K562 (cell line): ENCODE measurements around the gene ATIC. TPM values are rescaled to one million over a fixed set of nuclear protein-coding genes. Genes with fewer than 3 reads are reported as not detected.

Experiments
- ATAC-seq: fragments of 200-7000 bp; cut with Tn5 transposase; 3 replicates; pipeline ENCODE4 v1.9.1; 2020; ENCODE audit warnings: moderate library complexity
- BruUV-seq: library from RNA; stranded (reverse); fragments of 400-500 nt; replicated peaks from 2 replicates; lab custom pipeline; 2021; lab: Mats Ljungman, UMichigan
- CTCF ChIA-PET: fragments of 300-600 bp; formaldehyde crosslinking; extraction: SDS; loops from one replicate; lab custom pipeline; 2021; ENCODE audit warnings: low intra/inter-chr PET ratio; lab: Yijun Ruan, JAX
- POLR2A ChIA-PET: fragments of 300-600, 350-650 bp; sonication (Branson Sonifier 250); formaldehyde crosslinking; extraction: SDS; loops from one replicate; lab custom pipeline; 2021; ENCODE audit warnings: antibody characterized with exemption, inconsistent platforms; lab: Yijun Ruan, JAX
- DNase-seq, 4 experiments: peaks; one replicate each; pipeline versions ENCODE4 v3.0.0 to v3.0.0-alpha.2; 2011 to 2018; ENCODE audit warnings: low spot score in 3 of 4, mixed read lengths in 3 of 4; ENCODE audit errors: extremely low read depth in 1 of 4
- FAIRE-seq: peaks from 2 replicates; lab custom pipeline; 2011; peaks lifted over from hg19 to GRCh38; lab: Jason Lieb, UNC
- H2AFZ ChIP-seq: 2 replicates; pipeline ENCODE4 v1.6.0; 2011; ENCODE audit warnings: low read depth, low read length, control low read depth, inconsistent platforms
- H3K27ac ChIP-seq: fragments of 200-600 bp; 3 replicates; pipeline ENCODE4 v1.8.0; 2011; ENCODE audit warnings: low read depth, mild to moderate bottlenecking, control low read depth, inconsistent platforms, low read length, moderate library complexity, mixed read lengths; ENCODE audit errors: extremely low read depth
- H3K27me3 ChIP-seq, 2 experiments: fragments of 300-600 bp in 1 of 2; 2 replicates in 1 of 2; 3 replicates in 1 of 2; pipeline versions ENCODE4 v1.6.0 to v1.8.0; 2011; ENCODE audit warnings: inconsistent platforms in 2 of 2, low read length in 2 of 2, mild to moderate bottlenecking in 1 of 2, mixed read lengths in 1 of 2, moderate library complexity in 1 of 2; ENCODE audit not compliant: control insufficient read depth in 2 of 2, insufficient read depth in 2 of 2
- H3K36me3 ChIP-seq: fragments of 300-600 bp; 3 replicates; pipeline ENCODE4 v1.8.0; 2011; ENCODE audit warnings: mild to moderate bottlenecking, low read length, inconsistent platforms; ENCODE audit not compliant: control insufficient read depth, insufficient read depth
- H3K4me1 ChIP-seq, 2 experiments: fragments of 200-600 bp in 1 of 2; replicated peaks in 1 of 2; 2 replicates in 1 of 2; 3 replicates in 1 of 2; pipeline versions ENCODE4 v1.5.1 to v1.8.0; 2011; ENCODE audit warnings: inconsistent platforms in 2 of 2, low read length in 2 of 2, mild to moderate bottlenecking in 1 of 2, mixed read lengths in 1 of 2, moderate library complexity in 1 of 2; ENCODE audit not compliant: control insufficient read depth in 2 of 2, insufficient read depth in 2 of 2
- H3K4me2 ChIP-seq: 2 replicates; pipeline ENCODE4 v1.6.1; 2011; ENCODE audit warnings: low read length, control low read depth, inconsistent platforms, mixed read lengths; ENCODE audit not compliant: insufficient read depth
- H3K4me3 ChIP-seq: fragments of 200-600 bp; sonication (generic), shearing (Covaris generic); 2 replicates; pipeline ENCODE4 v1.5.1; 2016; ENCODE audit warnings: control low read depth, inconsistent platforms
- H3K79me2 ChIP-seq: fragments of 200-600 bp; 3 replicates; pipeline ENCODE4 v1.8.0; 2011; ENCODE audit warnings: low read length, inconsistent platforms; ENCODE audit not compliant: control insufficient read depth, insufficient read depth
- H3K9ac ChIP-seq, 2 experiments: 2 replicates each; pipeline versions ENCODE4 v1.6.0 to v1.6.1; 2011; ENCODE audit warnings: low read depth in 2 of 2, low read length in 2 of 2, control low read depth in 1 of 2, inconsistent platforms in 1 of 2, mild to moderate bottlenecking in 1 of 2, mixed read lengths in 1 of 2; ENCODE audit not compliant: insufficient read depth in 1 of 2
- H3K9me1 ChIP-seq: one replicate; pipeline ENCODE4 v1.6.0; 2011; ENCODE audit warnings: inconsistent platforms, mild to moderate bottlenecking, low read length, moderate library complexity; ENCODE audit not compliant: control insufficient read depth, insufficient read depth
- H3K9me3 ChIP-seq: replicated peaks from 2 replicates; pipeline ENCODE4 v1.5.1; 2011; ENCODE audit warnings: low read depth, low read length, inconsistent platforms; ENCODE audit not compliant: control insufficient read depth, insufficient read depth
- H4K20me1 ChIP-seq: replicated peaks from 2 replicates; pipeline ENCODE4 v1.6.1; 2011; ENCODE audit warnings: low read length, inconsistent platforms, mixed read lengths; ENCODE audit not compliant: control insufficient read depth, insufficient read depth
- CREB5 ChIP-seq: fragments of 250-450 bp; sonication (Bioruptor Pico); IDR thresholded peaks from 2 replicates; pipeline ENCODE4 v1.5.0; 2020; ENCODE audit warnings: mild to moderate bottlenecking
- FOXO4 ChIP-seq: fragments of 450-650 bp; formaldehyde crosslinking; IDR thresholded peaks from 2 replicates; pipeline ENCODE4 v1.4.0; 2020; ENCODE audit warnings: mild to moderate bottlenecking, moderate library complexity
- MAFG ChIP-seq: fragments of 450-650 bp; conservative IDR thresholded peaks from 2 replicates; pipeline ENCODE4 v1.6.1; 2016; ENCODE audit warnings: missing genetic modification characterization, missing compliant biosample characterization
- MYNN ChIP-seq, 2 experiments: sonication (generic); formaldehyde crosslinking in 1 of 2; IDR thresholded peaks; 2 replicates each; pipeline versions ENCODE4 v1.5.0 to v1.6.1; 2016 to 2020; ENCODE audit warnings: antibody characterized with exemption in 1 of 2, missing genetic modification reagents in 1 of 2
- PML ChIP-seq: IDR thresholded peaks from 2 replicates; pipeline ENCODE4 v1.6.1; 2012; ENCODE audit warnings: low read length, inconsistent platforms
- SLC30A9 ChIP-seq: fragments of 250-450 bp; sonication (Bioruptor Pico); IDR thresholded peaks from 2 replicates; pipeline ENCODE4 v1.8.0; 2022; ENCODE audit warnings: mild to moderate bottlenecking, moderate library complexity
- WGBS: fragments of 100-300 bp; shearing (Covaris generic); methylation state at CpG from one replicate; pipeline ENCODE4 v1.1.6; 2016; ENCODE audit warnings: low coverage, mixed read lengths; ENCODE audit not compliant: insufficient coverage; ENCODE audit errors: missing lambda C conversion rate; 5-methylcytosine and 5-hydroxymethylcytosine counted together
- in situ Hi-C: fragments of 300-500 bp; cut with MboI; formaldehyde crosslinking; loops from 4 replicates; pipeline ENCODE4 v1.15.0; 2018; ENCODE audit warnings: inconsistent platforms, mixed read lengths
- intact Hi-C: fragments of 100-400 bp; cut with micrococcal nuclease; formaldehyde crosslinking; loops from 2 replicates; pipeline ENCODE4 v1.14.2; 2022
- polyA plus RNA-seq, 8 experiments: library from polyadenylated mRNA; depleted of rRNA in 4 of 8; stranded (reverse) in 5 of 8; unstranded in 3 of 8; fragments of >200 nt; fragmentation: Nextera tagmentation in 2 of 8; fragmentation: Illumina TruSeq in 1 of 8; extraction: Ambion mirVana in 2 of 8; extraction: Trizol in 1 of 8; gene quantifications; 2 replicates each; pipeline versions ENCODE4 v1.2.1 to v1.2.3, GENCODE V29; 2011 to 2014; ENCODE audit warnings: inconsistent platforms in 1 of 8, missing spikeins in 1 of 8
- total RNA-seq, 7 experiments: library from RNA; depleted of rRNA in 6 of 7; stranded (reverse); fragments of >200 nt in 6 of 7; fragmentation: Illumina TruSeq in 2 of 7; extraction: Trizol in 2 of 7; gene quantifications; 2 replicates each; pipeline versions ENCODE4 v1.2.1 to v1.2.3, GENCODE V29; 2011 to 2021; ENCODE audit warnings: low replicate concordance in 1 of 7

Gene ATIC
- total and polyA plus RNA-seq, 9 of the 15 experiments (the other 6 are each of a cell fraction or from before 2014, with no cell fraction given): 45.6 to 480 (median 212) TPM

GRCh38 chr2:215372968-215373649 lies 61.2 kb downstream of the ATIC start:
- Histone ChIP-seq H3K79me2 (no peaks in the 10 kb centered on the region), H3K9me1 (no peaks in the 10 kb centered on the region), H3K4me2 (no peak overlapping the region), H3K9ac (no peak overlapping the region), H4K20me1 (no peaks in the 10 kb centered on the region), H3K27ac (no peak overlapping the region), H3K4me3 (no peak overlapping the region), H3K4me1 (no peaks in the 10 kb centered on the region; a peak in 1 of 5 replicates), H3K27me3 (no peaks in the 10 kb centered on the region), H3K9me3 (no peaks in the 10 kb centered on the region)
- CTCF ChIA-PET: no interaction called here
- in situ Hi-C loops: no loop called here
- ATAC-seq (no peak), FAIRE-seq (no peak)
- WGBS: 86% methylated on average over 8 of the region's 9 CpGs
- POLR2A ChIA-PET: no interaction called here
- TF ChIP-seq CREB5 (CRISPR knock-in tag): no peak
- no peak for TF ChIP-seq PML
- TF ChIP-seq FOXO4 (CRISPR knock-in tag): no peak
- TF ChIP-seq MYNN (IDR thresholded peaks at IDR 0.05): no peak
- no peak for TF ChIP-seq MYNN (CRISPR knock-in tag; IDR thresholded peaks at IDR 0.05)
- no peak for TF ChIP-seq SLC30A9 (CRISPR knock-in tag)
- TF ChIP-seq MAFG (tag): no peak
- TF ChIP-seq, all 486 proteins: peak for 0
- H3K36me3 ChIP-seq: peaks cover 11% of the 10 kb centered on the region; the same call in 2 of the 3 replicates
- BruUV-seq: no TSS peak
- intact Hi-C loops: no loop called here
- no peak for DNase-seq
- H2AFZ ChIP-seq: no peak overlapping the region
